MCF 10A (cell line): Measurements from ENCODE around the gene KIR2DL1. TPM values are rescaled to one million over a fixed set of nuclear protein-coding genes. Genes with fewer than 3 reads are reported as not detected.
"Not testable (repeated sequence)": the region's sequence is repeated elsewhere in the genome, so short reads cannot be mapped to it uniquely, and the experiment has no call there.

Experiments
- BruUV-seq: library from RNA; stranded (reverse); fragments of 400-500 nt; replicated peaks from 2 replicates; lab custom pipeline; 2021; lab: Mats Ljungman, UMichigan
- CTCF ChIA-PET: fragments of 300-600 bp; sonication (Branson Sonifier 250); formaldehyde crosslinking; extraction: SDS; loops from one replicate; lab custom pipeline; 2021; ENCODE audit warnings: antibody characterized with exemption, inconsistent platforms; lab: Yijun Ruan, JAX
- POLR2A ChIA-PET: fragments of 300-600, 350-650 bp; sonication (Branson Sonifier 250); formaldehyde crosslinking; extraction: SDS; loops from one replicate; lab custom pipeline; 2020; ENCODE audit warnings: antibody characterized with exemption, inconsistent platforms; lab: Yijun Ruan, JAX
- DNase-seq: peaks from one replicate; pipeline ENCODE4 v3.0.0-alpha.2; 2018; ENCODE audit not compliant: unreplicated experiment
- H3K27ac Mint-ChIP-seq: one replicate; pipeline ENCODE4 v1.8.0; 2022; ENCODE audit warnings: mild to moderate bottlenecking, low read depth, mixed read lengths; ENCODE audit not compliant: unreplicated experiment
- H3K27me3 Mint-ChIP-seq: one replicate; pipeline ENCODE4 v1.8.0; 2022; ENCODE audit warnings: mixed read lengths; ENCODE audit not compliant: insufficient read depth, unreplicated experiment
- H3K36me3 Mint-ChIP-seq: one replicate; pipeline ENCODE4 v1.8.0; 2022; ENCODE audit warnings: mild to moderate bottlenecking, moderate library complexity, mixed read lengths; ENCODE audit not compliant: insufficient read depth, unreplicated experiment
- H3K4me1 Mint-ChIP-seq: one replicate; pipeline ENCODE4 v1.8.0; 2022; ENCODE audit warnings: mixed read lengths; ENCODE audit not compliant: insufficient read depth, unreplicated experiment
- H3K4me3 Mint-ChIP-seq: one replicate; pipeline ENCODE4 v1.8.0; 2022; ENCODE audit warnings: mild to moderate bottlenecking, moderate library complexity, mixed read lengths; ENCODE audit not compliant: unreplicated experiment
- H3K9me3 Mint-ChIP-seq: one replicate; pipeline ENCODE4 v1.8.0; 2022; ENCODE audit warnings: mixed read lengths; ENCODE audit not compliant: unreplicated experiment
- CTCF ChIP-seq: fragments of 200-600 bp; IDR thresholded peaks from one replicate; pipeline ENCODE4 v1.8.0; 2022; ENCODE audit warnings: antibody characterized with exemption, mild to moderate bottlenecking; ENCODE audit not compliant: unreplicated experiment
- intact Hi-C: fragments of 100-400 bp; cut with micrococcal nuclease; formaldehyde crosslinking; loops from 2 replicates; pipeline ENCODE4 v1.14.1; 2022
- total RNA-seq: library from RNA; stranded (reverse); gene quantifications from 2 replicates; pipeline ENCODE4 v1.2.3, GENCODE V29; 2022

The KIR2DL1 gene
- total RNA-seq, 1 experiment from 2014 or later, result not detected

- Mint-ChIP-seq H3K4me1 (no peaks in the 10 kb centered on the region), H3K9me3 (peaks cover 53% of the 10 kb centered on the region), H3K27me3 (no peaks in the 10 kb centered on the region), H3K36me3 (no peaks in the 10 kb centered on the region), H3K4me3 (no peak overlapping the region), H3K27ac (no peak overlapping the region)
- TF ChIP-seq CTCF, result no peak
- ChIA-PET POLR2A (no interaction called here), CTCF (interaction anchor here (0.6 kb wide), 1 partner anchor 15 kb away, joined by 3 read pairs; no protein-coding TSS in a partner anchor)
- DNase-seq, result no peak
- intact Hi-C loops, result no loop called here
- BruUV-seq, result no TSS peak
These were observed 36.3 kb downstream of the KIR2DL1 start for GRCh38 chr19:54805665-54806515.

GRCh38 chr19:54806516-54806838, 36.9 kb downstream of the KIR2DL1 start:
- Mint-ChIP-seq H3K36me3 (no peaks in the 10 kb centered on the region), H3K9me3 (peaks cover 53% of the 10 kb centered on the region), H3K4me3 (no peak overlapping the region), H3K27me3 (no peaks in the 10 kb centered on the region), H3K4me1 (no peaks in the 10 kb centered on the region), H3K27ac (no peak overlapping the region)
- ChIA-PET CTCF (interaction anchor here (0.6 kb wide), 1 partner anchor 15 kb away, joined by 3 read pairs; no protein-coding TSS in a partner anchor), POLR2A (no interaction called here)
- DNase-seq, result no peak
- no peak for TF ChIP-seq CTCF
- intact Hi-C loops, result no loop called here
- BruUV-seq, result no TSS peak

- ChIA-PET POLR2A (interaction anchor here (0.8 kb wide), 1 partner anchor 22 kb away, joined by 3 read pairs; no protein-coding TSS in a partner anchor), CTCF (interaction anchor here (0.5 to 0.6 kb wide), 2 partner anchors 275 to 487 kb away, joined by 3 to 4 read pairs; no protein-coding TSS in a partner anchor)
- H3K4me1 Mint-ChIP-seq, H3K27me3 Mint-ChIP-seq, intact Hi-C loops, DNase-seq, H3K27ac Mint-ChIP-seq, H3K4me3 Mint-ChIP-seq, H3K36me3 Mint-ChIP-seq, BruUV-seq: not testable (repeated sequence)
- peaks cover 37% of the 10 kb centered on the region for H3K9me3 Mint-ChIP-seq
These were observed 45.0 kb downstream of the KIR2DL1 start for GRCh38 chr19:54814571-54814970.

GRCh38 chr19:54816251-54816650, 46.7 kb downstream of the KIR2DL1 start, which contains the start of gene KIR3DL1:
Gene KIR3DL1, plus strand, starts transcription at chr19:54816468.
- intact Hi-C loops, H3K4me3 Mint-ChIP-seq, H3K27ac Mint-ChIP-seq, DNase-seq, H3K36me3 Mint-ChIP-seq, POLR2A ChIA-PET, H3K4me1 Mint-ChIP-seq, CTCF ChIA-PET, H3K27me3 Mint-ChIP-seq, BruUV-seq: not testable (repeated sequence)
- H3K9me3 Mint-ChIP-seq, result peaks cover 47% of the 10 kb centered on the region
